Endothelial cell of umbilical vein (primary cell): ENCODE measurements around the gene ABCD1. TPM values are rescaled to one million over a fixed set of nuclear protein-coding genes. Genes with fewer than 3 reads are reported as not detected.

Source experiments
- BruUV-seq: library from RNA; stranded (reverse); fragments of 400-500 nt; replicated peaks from 2 replicates; lab custom pipeline; 2021; lab: Mats Ljungman, UMichigan
- CTCF ChIA-PET: fragments of 300-600, 350-600 bp; sonication (Branson Sonifier 250); formaldehyde crosslinking; loops from one replicate; lab custom pipeline; 2021; ENCODE audit warnings: antibody characterized with exemption, inconsistent platforms; lab: Charles Lee
- POLR2A ChIA-PET: fragments of 300-600, 350-600 bp; sonication (Branson Sonifier 250); formaldehyde crosslinking; loops from one replicate; lab custom pipeline; 2021; ENCODE audit warnings: antibody characterized with exemption, inconsistent platforms; lab: Charles Lee
- DNase-seq: peaks from one replicate; pipeline ENCODE4 v3.0.0-alpha.2; 2011; ENCODE audit warnings: low read depth, low spot score
- FAIRE-seq: peaks from 2 replicates; lab custom pipeline; 2011; peaks lifted over from hg19 to GRCh38; lab: Jason Lieb, UNC
- H2AFZ ChIP-seq: 2 replicates; pipeline ENCODE4 v1.6.0; 2012; ENCODE audit warnings: low read depth, low read length, control low read depth, inconsistent platforms
- H3K27ac ChIP-seq: 2 replicates; pipeline ENCODE4 v1.5.1; 2011; ENCODE audit warnings: low read depth, mild to moderate bottlenecking, control low read depth, low read length, moderate library complexity; ENCODE audit not compliant: insufficient read depth
- H3K27me3 ChIP-seq, 2 experiments: 2 replicates each; pipeline versions ENCODE4 v1.6.0 to v1.6.1; 2011; ENCODE audit warnings: low read length in 2 of 2, mixed read lengths in 1 of 2; ENCODE audit not compliant: control insufficient read depth in 2 of 2, insufficient read depth in 2 of 2
- H3K36me3 ChIP-seq, 2 experiments: 2 replicates in 1 of 2; 3 replicates in 1 of 2; pipeline ENCODE4 v1.5.1; 2011; ENCODE audit warnings: low read length in 2 of 2, mild to moderate bottlenecking in 1 of 2, moderate library complexity in 1 of 2; ENCODE audit not compliant: control insufficient read depth in 2 of 2, insufficient read depth in 2 of 2; ENCODE audit errors: extremely low read depth in 1 of 2
- H3K4me1 ChIP-seq: 3 replicates; pipeline ENCODE4 v1.5.1; 2011; ENCODE audit warnings: mild to moderate bottlenecking, low read length; ENCODE audit not compliant: control insufficient read depth, insufficient read depth; ENCODE audit errors: extremely low read depth
- H3K4me2 ChIP-seq: 2 replicates; pipeline ENCODE4 v1.6.1; 2011; ENCODE audit warnings: low read length, control low read depth, mixed read lengths; ENCODE audit not compliant: insufficient read depth
- H3K4me3 ChIP-seq, 3 experiments: fragments of 200-600 bp in 1 of 3; sonication (generic), shearing (Covaris generic) in 1 of 3; replicated peaks in 1 of 3; 2 replicates each; pipeline ENCODE4 v1.5.1; 2011 to 2016; ENCODE audit warnings: control low read depth in 3 of 3, low read length in 3 of 3, mild to moderate bottlenecking in 2 of 3, inconsistent platforms in 1 of 3, low read depth in 1 of 3, moderate library complexity in 1 of 3; ENCODE audit not compliant: insufficient read depth in 1 of 3
- H3K79me2 ChIP-seq: 2 replicates; pipeline ENCODE4 v1.6.0; 2012; ENCODE audit warnings: low read length, inconsistent platforms; ENCODE audit not compliant: control insufficient read depth, insufficient read depth
- H3K9ac ChIP-seq: replicated peaks from 2 replicates; pipeline ENCODE3; 2011; ENCODE audit warnings: low read length, control low read depth; ENCODE audit not compliant: insufficient read depth; ENCODE audit errors: extremely low read depth
- H3K9me1 ChIP-seq: replicated peaks from 3 replicates; pipeline ENCODE4 v1.6.0; 2011; ENCODE audit warnings: mild to moderate bottlenecking, low read length; ENCODE audit not compliant: control insufficient read depth, insufficient read depth; ENCODE audit errors: extremely low read depth
- H3K9me3 ChIP-seq: replicated peaks from 2 replicates; pipeline ENCODE4 v1.5.1; 2012; ENCODE audit warnings: low read length, inconsistent platforms; ENCODE audit not compliant: control insufficient read depth, insufficient read depth
- H4K20me1 ChIP-seq: replicated peaks from 2 replicates; pipeline ENCODE3; 2011; ENCODE audit warnings: mild to moderate bottlenecking, low read length; ENCODE audit not compliant: control insufficient read depth, insufficient read depth; ENCODE audit errors: extremely low read depth
- CTCF ChIP-seq, 2 donors: IDR thresholded peaks; 1 replicate in 1 of 2; 2 replicates in 1 of 2; pipeline ENCODE4 v1.5.1; 2011; ENCODE audit warnings: low read length in 2 of 2, mild to moderate bottlenecking in 2 of 2, moderate library complexity in 2 of 2, control low read depth in 1 of 2, inconsistent platforms in 1 of 2, low read depth in 1 of 2; ENCODE audit not compliant: insufficient read depth in 1 of 2; ENCODE audit errors: extremely low read depth in 1 of 2
- EZH2 ChIP-seq: IDR thresholded peaks from 2 replicates; pipeline ENCODE4 v1.6.1; 2012; ENCODE audit warnings: borderline replicate concordance, low read depth, mild to moderate bottlenecking, moderate library complexity, low read length, inconsistent platforms; ENCODE audit not compliant: severe bottlenecking
- FOS ChIP-seq: IDR thresholded peaks from 2 replicates; pipeline ENCODE4 v1.6.1; 2011; ENCODE audit warnings: mild to moderate bottlenecking, low read length, moderate library complexity, borderline replicate concordance; ENCODE audit not compliant: insufficient read depth
- GATA2 ChIP-seq: IDR thresholded peaks from 2 replicates; pipeline ENCODE4 v1.7.0; 2011; ENCODE audit warnings: low read depth, mild to moderate bottlenecking, moderate library complexity, mixed read lengths, low read length; ENCODE audit not compliant: insufficient read length, insufficient read depth
- JUN ChIP-seq: IDR thresholded peaks from 2 replicates; pipeline ENCODE4 v1.6.1; 2011; ENCODE audit warnings: borderline replicate concordance, low read depth; ENCODE audit not compliant: insufficient read length, insufficient read depth
- MAX ChIP-seq: IDR thresholded peaks from 2 replicates; pipeline ENCODE4 v1.6.1; 2011; ENCODE audit not compliant: insufficient read depth, insufficient read length
- MYC ChIP-seq: IDR thresholded peaks from one replicate; pipeline ENCODE4 v1.6.1; 2011; ENCODE audit warnings: mild to moderate bottlenecking, low read depth, low read length
- POLR2A ChIP-seq: IDR thresholded peaks from 2 replicates; pipeline ENCODE4 v1.6.1; 2012; ENCODE audit warnings: low read depth, mild to moderate bottlenecking, control low read depth, low read length
- POLR2AphosphoS5 ChIP-seq: IDR thresholded peaks from 2 replicates; pipeline ENCODE4 v1.6.1; 2012; ENCODE audit warnings: low read depth, mild to moderate bottlenecking, control low read depth, low read length, moderate library complexity; ENCODE audit not compliant: insufficient read depth
- dilution Hi-C: fragments of 300-500 bp; cut with MboI; formaldehyde crosslinking; loops from one replicate; pipeline ENCODE4 v1.15.0; 2019; ENCODE audit warnings: low sequenced_read_pairs; ENCODE audit not compliant: extremely low pct_ligation_motif_present
- intact Hi-C: fragments of 100-400 bp; cut with micrococcal nuclease; formaldehyde crosslinking; loops from one replicate; pipeline ENCODE4 v1.10.0; 2022
- polyA plus RNA-seq, 4 experiments: library from polyadenylated mRNA; depleted of rRNA in 3 of 4; stranded (reverse) in 3 of 4; unstranded in 1 of 4; fragments of >200 nt; gene quantifications; 2 replicates each; pipeline versions ENCODE4 v1.2.1 to v1.2.3, GENCODE V29; 2011 to 2012; ENCODE audit warnings: missing spikeins in 1 of 4
- total RNA-seq: library from RNA; stranded (reverse); gene quantifications from 2 replicates; pipeline ENCODE4 v1.2.3, GENCODE V29; 2021

The ABCD1 gene
- total and polyA plus RNA-seq, 2 donors (not counting 3 experiments of a cell fraction or from before 2014, with no cell fraction given), result 9.1 to 12.9 TPM

GRCh38 chrX:153773218-153773611 lies 48.6 kb downstream of the ABCD1 start:
- TF ChIP-seq MAX, result no peak
- Histone ChIP-seq H3K79me2 (no peaks in the 10 kb centered on the region), H3K27me3 (no peaks in the 10 kb centered on the region), H3K4me3 (no peak overlapping the region), H2AFZ (no peak overlapping the region), H3K36me3 (peaks cover 0 to 22% of the 10 kb centered on the region in 2 experiments), H3K27ac (no peak overlapping the region), H3K9me1 (no peaks in the 10 kb centered on the region), H3K9ac (no peak overlapping the region), H3K9me3 (no peaks in the 10 kb centered on the region), H3K4me2 (no peak overlapping the region), H3K4me1 (no peaks in the 10 kb centered on the region), H4K20me1 (no peaks in the 10 kb centered on the region)
- intact Hi-C loops, result no loop called here
- CTCF ChIA-PET, result no interaction called here
- dilution Hi-C loops, result no loop called here
- DNase-seq, result no peak
- BruUV-seq, result no TSS peak
- FAIRE-seq, result no peak
- POLR2A ChIA-PET, result no interaction called here

- Histone ChIP-seq H3K4me3 (no peak overlapping the region), H3K4me1 (no peaks in the 10 kb centered on the region), H3K9me3 (no peaks in the 10 kb centered on the region), H3K36me3 (peaks cover 0 to 22% of the 10 kb centered on the region in 2 experiments), H3K27me3 (no peaks in the 10 kb centered on the region), H3K79me2 (no peaks in the 10 kb centered on the region), H3K9me1 (no peaks in the 10 kb centered on the region), H3K27ac (no peak overlapping the region), H3K4me2 (no peak overlapping the region), H2AFZ (no peak overlapping the region), H3K9ac (no peak overlapping the region), H4K20me1 (no peaks in the 10 kb centered on the region)
- FAIRE-seq (no peak), DNase-seq (no peak)
- BruUV-seq, result no TSS peak
- ChIA-PET POLR2A (no interaction called here), CTCF (no interaction called here)
- intact Hi-C loops (no loop called here), dilution Hi-C loops (no loop called here)
- TF ChIP-seq CTCF (IDR thresholded peaks at IDR 0.05; ENCODE audit: extremely low read depth in 1 of 2, insufficient read depth in 1 of 2, low read depth in 1 of 2, low read length in 2 of 2) (no peak), GATA2 (no peak), POLR2A (no peak), POLR2AphosphoS5 (no peak), FOS (no peak), MAX (no peak), JUN (no peak), MYC (no peak), EZH2 (no peak)
Observed at GRCh38 chrX:153773741-153774575, 49.3 kb downstream of the ABCD1 start.
